GM19035 (cell line): ENCODE measurements around the gene FLNB.
"Not testable (repeated sequence)": the region's sequence is repeated elsewhere in the genome, so short reads cannot be mapped to it uniquely, and the experiment has no call there.

Source experiments
- ATAC-seq: cut with Tn5 transposase; IDR thresholded peaks from one replicate; pipeline ENCODE4 v1.9.1; 2021; ENCODE audit not compliant: unreplicated experiment

FLNB gene

DNA sequence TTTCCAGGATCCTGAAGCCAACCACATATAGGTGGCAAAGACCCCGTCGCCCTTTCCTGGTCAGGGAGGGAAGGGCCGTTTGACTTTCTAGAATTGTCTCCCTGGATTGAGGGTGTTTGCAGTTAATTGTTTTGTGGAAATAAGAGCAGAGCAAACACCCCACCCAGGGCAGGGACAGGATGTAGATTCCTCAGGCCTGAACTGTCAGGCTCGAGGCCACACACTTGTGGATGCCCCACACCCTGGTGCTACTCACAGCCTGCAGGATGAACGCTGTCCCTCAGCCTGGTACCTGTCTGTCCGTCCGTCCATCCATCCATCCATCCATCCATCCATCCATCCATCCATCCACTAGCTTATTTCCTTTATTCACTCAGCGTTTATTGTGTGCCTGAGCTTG lies 29.9 kb upstream of the FLNB start:
- ATAC-seq = no peak

DNA sequence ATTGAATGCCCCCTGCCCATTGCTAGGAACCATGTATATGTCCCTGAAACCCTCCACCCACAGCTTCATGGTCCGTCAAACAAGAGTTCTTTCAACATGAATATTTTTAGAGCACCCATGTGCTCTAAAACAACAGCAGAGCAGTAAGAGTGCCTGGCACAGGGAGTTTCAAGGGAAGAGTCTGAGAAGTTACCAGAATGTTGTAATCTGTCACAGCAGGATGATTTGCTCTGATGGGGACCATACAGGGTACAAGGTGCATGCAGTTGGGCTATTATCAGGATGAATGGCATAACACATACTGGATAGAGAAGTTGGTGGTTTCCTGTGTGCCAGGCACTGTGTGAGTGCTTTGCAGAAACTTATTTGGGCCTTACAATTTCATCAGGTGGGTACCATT lies 27.8 kb upstream of the FLNB start:
- ATAC-seq = no peak

DNA sequence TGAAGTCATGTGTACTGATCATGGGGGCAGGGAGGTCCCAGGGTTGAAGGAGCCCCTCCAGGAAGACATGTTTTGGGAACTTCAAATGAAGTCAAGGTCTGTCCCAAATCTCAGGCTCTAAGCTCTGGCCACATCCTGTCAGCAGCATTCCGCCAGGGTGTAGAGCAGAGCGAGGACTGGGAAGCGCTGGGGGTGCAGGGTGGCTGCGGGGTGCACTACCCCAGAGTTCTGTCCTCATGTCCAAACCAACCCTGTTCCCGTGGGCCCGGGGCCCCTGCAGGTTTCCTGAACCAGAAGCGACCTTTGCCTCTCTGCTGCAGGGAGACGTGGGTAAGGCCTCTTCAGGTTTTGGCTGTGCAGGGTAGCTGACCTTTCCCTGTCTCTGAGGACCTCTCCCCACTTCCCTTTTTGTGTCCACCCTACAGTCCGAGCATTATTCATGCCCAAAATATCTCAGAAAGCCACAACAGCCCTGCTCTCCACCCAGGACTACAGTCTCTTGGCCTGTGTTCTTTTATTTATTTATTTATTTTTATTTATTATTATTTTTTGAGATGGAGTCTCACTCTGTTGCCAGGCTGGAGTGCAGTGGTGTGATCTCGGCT lies 26.6 kb upstream of the FLNB start:
- ATAC-seq = no peak

DNA sequence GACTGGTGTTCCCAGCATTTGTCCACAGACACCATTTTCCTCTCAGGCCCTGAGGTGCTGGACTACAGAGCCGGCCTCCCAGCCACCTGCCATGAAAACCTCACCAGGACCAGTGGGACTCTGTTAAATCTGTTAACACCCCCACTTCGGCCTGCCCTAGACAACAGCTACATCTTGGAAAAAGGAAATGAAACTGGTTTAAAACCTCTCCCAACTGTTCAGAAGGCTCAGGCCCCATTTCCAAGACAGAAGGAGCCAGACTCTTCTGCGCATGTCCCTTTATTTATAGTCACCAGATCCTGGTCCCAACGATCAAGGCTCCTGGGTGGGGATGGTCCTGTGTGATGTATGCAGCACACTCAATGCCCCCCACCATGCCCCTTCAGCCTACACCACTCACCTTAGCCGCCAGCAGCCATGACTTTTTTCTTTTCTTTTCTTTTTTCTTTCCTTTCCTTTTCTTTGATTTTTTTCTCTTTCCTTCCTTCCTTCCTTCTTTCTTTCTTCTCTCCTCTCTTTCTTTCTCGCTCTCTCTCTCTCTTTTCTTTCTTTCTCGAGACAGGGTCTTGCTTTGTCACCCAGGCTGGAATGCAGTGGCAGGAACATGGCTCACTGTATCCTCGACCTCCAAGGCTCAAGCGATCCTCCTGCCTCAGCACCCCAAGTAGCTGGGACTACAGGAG lies 25.5 kb upstream of the FLNB start:
- ATAC-seq = no peak

DNA sequence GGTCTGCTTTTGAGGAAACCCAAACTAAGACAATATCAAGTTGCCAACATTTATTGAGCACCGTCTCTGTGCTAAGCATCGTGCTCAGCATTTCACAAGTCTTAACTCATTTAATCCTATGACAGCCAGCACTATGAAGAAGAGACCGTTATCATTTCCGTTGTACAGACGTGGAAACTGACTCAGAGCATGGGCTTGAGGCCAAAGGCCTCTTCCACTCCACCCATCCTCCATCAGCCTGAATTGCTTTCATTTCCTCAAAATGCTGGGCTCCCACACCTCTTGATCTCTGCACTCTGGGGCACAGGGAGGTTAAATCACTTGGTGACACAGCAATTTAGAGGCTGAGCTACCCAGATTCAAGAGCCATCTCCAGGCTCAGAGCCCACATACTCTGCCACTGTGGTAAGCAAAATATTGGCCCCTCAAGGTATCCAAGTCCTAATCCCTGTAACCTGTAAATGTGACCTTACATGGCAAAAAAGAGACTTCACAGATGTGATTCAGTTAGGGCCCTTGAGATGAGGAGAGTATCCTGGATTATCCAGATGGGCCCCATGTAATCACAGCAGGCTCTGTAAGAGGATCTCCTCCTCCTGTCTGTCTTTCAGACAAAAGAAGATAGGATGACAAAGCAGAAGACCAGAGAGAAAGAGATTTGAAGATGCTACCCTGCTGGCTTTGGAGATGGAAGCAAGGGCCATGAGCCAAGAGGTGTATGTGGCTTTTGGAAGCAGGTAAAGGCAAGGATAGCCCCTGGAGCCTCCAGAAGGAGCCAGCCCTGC lies 24.3 kb upstream of the FLNB start:
- ATAC-seq = peak; percentile 97

DNA sequence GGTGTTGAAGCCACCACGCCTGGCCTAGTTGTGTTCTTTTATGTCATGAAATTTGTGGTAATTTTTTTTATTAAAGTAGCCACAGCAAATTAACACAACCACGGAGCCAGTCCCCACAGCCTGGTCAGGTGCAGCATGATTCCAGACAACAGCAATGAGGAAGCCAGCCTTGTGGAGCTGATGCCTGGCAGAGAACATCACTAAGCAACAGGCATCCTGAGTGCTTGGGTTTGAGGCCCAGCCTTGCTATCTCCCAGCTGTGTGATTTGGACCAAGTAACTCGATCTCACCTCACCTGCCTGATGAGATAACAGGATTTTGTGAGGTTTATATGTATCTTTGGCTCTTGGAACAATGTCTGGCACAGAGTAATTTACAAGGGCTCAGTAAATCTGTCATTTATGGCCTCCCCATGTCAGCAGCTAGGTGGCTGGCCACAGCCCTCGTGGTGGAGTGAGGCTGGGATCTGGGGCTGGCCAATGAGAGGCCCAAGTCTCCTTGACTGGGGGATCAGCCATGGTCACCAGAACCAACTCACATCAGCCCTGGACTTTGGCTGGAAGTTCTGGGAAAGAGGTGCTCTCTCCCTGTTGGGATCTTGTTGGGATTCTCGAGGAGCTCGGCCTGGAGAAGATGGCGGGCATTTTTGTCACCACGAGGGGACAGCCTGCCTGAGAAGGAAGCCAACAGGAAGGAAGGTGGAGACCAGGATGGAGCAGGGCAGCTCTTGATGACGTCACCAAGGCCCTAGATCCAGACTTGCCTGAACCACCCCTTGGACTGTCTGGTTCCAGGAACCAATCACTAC lies 22.8 kb upstream of the FLNB start:
- ATAC-seq = no peak

DNA sequence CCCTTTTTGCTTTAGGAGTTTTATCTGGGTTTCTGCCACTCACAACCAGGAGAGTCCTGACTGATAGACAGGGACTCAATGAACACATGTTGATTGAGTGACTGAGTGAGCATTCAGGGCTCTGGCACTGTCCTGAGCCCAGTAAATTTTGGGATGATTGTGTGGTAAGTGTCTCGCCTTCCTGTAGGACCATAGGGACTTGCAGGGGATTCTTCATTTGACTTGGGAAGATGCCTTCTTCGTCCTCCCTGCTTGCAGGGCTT lies 22.3 kb upstream of the FLNB start:
- no peak for ATAC-seq

DNA sequence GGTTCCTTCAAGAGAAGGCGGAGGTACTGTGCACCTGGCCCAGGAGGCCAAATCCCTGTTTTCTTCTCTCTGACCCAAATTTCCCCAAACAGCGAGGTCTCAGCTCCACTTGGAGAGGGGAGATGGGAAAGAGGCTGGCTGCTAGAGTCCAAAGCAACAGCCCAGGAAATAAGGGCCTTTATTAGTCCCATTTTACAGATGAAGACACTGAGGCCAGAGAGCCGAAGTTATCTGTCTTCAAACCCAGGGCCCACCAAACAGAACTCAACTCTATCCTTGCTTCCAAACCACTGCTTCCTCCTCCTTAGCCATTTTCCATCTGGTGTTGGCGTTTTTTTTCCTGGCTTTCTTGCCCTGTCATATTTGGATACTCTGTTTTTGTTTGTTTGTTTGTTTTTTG lies 22.0 kb upstream of the FLNB start:
- ATAC-seq = no peak

DNA sequence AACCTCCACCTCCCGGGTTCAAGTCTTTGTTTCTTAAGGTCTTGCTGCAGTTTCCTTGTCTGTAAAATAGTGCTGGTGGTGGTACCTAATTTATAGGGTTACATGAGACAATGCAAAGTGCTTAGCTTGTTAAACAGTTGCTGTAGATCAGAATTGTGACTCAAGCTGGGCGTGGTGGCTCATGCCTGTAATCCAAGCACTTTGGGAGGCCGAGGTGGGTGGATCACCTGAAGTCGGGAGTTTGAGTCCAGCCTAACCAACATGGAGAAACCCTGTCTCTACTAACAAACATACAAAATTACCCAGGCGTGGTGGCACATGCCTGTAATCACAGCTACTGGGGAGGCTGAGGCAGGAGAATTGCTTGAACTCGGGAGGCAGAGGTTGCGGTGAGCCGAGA lies 19.0 kb upstream of the FLNB start:
- ATAC-seq = not testable (repeated sequence)

DNA sequence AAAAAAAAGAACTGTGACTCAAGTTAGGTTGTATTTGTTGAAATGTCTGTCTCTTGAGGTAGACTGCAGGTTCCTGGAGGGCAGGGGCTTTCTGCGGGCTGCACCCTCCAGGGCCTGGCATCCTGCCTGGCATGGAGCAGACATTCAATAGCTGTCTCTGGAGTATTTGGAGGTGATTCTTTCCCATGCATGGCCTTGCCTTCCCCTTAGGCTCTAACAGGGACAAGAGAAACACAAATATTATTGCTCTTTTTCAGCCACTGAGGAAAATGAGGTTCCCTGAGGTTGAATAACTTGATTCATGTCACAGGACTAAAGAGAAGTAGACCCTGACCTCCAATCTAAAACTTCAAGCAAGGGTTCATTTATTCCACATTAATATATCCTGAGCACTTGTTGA lies 18.6 kb upstream of the FLNB start:
- no peak for ATAC-seq

DNA sequence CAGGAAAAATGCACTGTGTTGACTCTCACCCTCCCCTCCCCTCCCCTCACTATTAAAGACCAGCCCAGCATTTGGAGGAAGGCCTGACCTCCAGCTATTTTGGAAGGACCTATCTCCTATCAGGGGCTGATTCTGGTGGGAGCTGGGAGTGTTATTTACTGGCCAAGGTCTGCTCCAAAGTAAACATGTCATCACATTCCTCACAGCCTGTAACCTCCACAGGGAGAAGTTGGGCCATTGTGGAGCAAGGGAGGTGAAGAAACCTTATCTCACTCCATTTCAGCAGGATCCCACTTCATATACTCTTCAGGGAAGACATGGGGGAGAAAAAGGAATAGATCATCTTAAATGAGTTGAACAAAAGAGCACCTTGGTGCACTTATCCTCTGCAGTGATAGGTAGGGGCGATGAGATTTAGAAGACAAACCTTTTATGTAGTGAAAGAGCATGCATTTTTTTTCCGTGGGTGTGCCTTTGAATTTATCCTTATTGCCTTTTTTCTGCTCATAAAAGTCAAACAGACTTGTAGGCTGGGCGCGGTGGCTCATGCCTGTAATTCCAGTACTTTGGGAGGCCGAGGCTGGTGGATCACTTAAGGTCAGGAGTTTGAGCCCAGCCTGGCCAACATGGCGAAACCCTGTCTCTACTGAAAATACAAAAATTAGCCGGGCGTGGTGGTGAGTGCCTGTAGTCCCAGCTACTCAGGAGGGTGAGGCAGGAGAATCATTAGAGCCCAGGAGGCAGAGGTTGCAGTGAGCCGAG lies 15.6 kb upstream of the FLNB start:
- ATAC-seq = no peak

DNA sequence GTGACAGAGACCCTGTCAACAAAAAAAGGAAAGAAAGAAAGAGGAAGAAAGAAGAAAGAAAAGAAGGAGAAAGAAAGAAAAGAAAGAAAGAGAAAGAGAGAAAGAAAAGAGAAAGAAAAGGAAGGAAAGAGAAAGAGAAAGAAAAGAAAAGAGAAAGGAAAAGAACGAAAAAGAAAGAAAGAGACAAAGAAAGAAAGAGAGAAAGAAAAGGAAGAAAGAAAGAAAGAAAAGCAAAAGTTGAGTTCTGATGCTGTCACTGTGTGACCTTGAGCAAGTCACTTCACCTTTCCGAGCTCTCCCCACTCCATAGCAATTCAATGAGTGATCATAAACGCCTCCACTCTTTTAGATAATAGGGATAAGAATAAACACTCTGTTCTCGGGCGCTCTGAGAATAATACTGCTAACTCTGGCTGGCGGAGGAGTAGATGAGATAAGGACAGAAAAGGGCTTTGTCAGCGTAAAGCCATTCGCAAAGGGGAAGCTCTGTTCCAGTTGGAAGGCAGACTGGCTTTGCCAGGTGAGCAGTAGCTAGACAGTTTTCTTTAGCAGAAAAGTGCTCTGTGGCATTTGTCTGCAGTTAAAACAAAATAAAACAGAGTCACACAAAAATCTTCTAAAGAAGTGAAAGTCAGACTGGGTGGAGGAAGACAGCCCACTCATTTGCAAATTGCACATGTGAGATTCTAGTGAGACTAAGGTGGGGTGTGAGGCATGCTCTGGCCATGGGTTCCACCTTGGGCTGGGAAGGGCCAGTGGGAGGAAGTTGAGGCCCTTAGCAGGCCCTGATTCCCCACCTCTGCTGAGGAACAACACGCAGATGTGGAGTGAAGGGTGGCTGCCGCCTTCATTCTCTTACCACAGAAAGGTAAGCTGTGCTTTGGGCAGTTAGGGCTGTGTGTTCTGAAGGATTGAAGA lies 9.6 kb upstream of the FLNB start:
- ATAC-seq = peak; percentile 70

DNA sequence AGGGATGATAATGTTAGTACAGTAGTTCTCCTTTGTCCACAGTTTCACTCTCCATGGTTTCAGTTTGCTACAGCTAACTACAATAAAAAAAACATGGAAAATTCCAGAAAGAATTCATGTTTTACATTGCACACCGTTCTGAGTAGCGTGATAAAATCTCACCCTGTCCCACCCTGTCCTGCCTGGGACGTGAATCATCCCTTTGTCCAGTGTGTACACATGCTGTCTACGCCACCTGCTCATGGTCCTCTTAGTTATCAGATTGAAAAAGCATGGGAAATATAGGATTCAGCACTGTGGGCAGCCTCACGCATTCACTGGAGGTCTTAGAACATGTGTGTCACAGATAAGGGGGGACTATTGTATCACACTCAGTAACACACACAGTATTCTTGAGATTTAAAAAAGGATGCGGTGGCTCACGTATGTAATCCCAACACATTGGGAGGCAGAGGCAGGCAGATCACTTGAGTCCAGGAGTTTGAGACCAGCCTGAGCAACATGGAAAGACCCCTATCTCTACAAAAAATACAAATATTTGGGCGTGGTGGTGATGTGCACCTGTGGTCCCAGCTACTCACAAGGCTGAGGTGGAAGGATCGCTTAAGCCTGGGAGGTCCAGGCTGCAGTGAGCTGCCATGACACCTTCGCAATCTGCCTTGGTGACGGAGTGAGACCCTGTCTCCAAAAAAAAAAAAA lies 8.7 kb upstream of the FLNB start:
- no peak for ATAC-seq

DNA sequence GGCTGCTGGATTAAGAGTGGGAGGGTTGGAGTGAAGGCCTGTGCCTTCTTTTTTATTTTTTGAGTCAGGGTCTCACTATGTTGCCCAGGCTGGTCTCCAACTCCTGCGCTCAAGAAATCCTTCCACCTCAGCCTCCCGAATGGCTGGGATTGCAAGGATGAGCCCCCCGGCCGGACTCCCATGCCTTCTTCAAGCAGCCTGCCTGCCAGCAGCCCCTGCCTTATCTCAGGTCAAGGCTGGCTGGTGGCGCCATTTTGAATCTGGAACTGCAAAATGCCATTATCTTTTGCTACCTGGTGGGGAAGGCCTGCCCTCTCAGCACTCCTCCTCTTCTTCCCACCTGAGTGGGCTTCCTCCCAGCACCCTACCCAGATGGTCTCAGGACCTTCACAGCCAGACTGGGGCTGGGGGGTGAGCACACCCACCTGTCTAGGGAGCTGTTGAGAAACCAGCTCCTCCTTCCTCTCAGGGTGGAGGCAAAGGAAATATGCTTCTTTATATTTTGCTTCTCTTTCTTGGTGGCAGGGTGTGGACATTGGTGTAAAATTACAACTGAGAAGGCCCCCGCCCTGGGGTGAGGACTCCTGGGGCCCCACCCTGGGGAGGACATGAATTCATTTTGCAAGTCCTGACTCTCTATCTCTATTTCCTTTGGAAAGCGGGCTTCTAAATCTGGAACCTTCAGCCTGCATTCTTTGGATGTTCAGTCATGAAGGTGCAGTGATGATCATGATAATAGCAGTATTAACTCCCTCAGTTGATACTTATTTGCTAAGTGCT lies 7.7 kb upstream of the FLNB start:
- no peak for ATAC-seq

DNA sequence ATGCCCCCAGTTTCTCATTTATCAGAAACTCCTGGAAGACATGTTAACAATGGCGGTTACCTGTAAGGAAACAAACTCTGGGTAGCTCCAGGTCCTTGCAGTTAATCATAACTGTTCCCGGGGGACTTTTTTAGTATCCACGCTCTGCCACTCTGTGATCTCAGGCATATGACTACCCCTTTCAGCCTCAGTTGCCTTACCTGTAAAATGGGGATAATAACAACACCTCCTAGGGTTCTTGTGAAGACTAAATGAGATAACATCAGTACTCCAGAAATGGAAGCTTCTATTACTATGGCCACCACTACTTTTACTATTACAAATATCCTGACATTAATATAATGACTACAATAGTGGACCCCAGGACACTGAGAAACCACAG lies 7.1 kb upstream of the FLNB start:
- no peak for ATAC-seq

DNA sequence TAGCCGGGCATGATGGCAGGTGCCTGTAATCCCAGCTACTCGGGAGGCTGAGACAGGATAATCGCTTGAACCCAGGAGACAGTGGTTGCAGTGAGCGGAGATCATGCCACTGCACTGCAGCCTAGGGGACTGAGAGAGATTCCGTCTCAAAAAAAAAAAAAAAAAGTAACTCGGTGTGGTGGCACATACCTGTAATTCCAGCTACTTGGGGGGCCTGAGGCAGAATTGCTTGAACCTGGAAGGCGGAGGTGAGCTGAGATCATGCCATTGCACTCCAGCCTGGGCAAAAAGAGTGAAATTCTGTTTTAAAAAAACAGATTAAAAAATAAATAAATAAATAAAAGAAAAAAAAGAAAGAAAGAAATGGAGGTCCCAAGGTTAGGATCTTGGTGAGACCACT lies 6.2 kb upstream of the FLNB start:
- no peak for ATAC-seq

DNA sequence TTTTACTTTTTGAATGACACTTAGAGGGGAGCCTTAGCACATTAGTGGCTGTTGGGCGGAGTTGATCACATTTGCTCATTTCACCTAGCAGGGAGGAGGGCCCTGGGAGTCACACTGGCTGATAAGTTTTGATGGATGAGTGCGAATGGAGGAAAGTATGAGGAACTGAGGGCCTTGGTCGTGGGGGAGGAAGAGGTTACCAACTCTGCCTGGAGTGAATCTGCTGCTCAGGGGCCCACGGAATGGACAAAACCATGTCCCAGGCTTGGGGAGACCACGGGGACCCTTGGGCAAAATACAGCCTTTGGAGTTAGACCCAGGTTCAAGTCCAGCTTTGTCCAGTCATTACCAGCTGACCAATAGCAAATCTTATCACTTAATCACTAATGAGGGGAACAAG lies 5.1 kb upstream of the FLNB start:
- no peak for ATAC-seq

DNA sequence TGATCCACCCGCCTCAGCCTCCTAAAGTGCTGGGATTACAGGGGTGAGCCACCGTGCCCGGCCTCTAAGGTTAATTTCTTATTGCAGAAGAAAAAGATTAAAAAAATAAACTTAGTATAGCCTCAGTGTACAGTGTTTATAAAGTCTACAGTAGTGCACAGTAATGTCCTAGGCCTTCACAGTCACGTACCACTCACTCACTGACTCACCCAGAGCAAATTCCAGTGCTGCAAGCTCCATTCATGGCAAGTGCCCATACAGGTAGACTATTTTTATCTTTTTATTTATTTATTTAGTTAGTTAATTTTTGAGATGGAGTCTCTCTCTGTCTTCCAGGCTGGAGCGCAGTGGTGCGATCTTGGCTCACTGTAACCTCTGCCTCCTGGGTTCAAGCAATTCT lies 3.2 kb upstream of the FLNB start:
- ATAC-seq = no peak

DNA sequence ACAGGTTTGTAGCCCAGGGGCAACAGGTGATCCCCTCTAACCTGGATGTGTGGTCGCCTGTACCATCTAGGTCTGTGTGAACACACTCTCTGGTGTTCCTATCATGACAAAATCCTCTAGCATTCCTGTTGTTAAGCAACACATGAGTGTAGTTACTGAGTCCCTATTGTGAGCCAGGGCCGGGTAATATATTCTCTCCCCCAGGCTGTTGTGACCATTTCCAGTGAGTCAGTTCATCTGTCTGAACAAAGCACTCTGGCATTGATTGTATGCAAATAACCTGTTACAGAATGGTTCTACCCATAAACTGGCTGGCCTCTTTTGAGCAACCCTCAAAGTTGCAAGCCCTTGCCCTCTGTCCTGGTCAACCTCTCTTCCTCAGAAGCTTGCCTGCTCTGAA lies 2.6 kb upstream of the FLNB start:
- ATAC-seq = no peak
